Activated CD4-positive, alpha-beta T cell treated with anti-CD3 and anti-CD28 coated beads for 24 hours (primary cell): ENCODE results near the gene ANKRD53.

ENCODE experiments used
- DNase-seq, 2 donors: peaks; one replicate each; pipeline ENCODE4 v3.0.0-alpha.2; 2020; ENCODE audit warnings: low read depth in 2 of 2

The ANKRD53 gene

GRCh38 chr2:70965506-70965905, 12.9 kb upstream of the ANKRD53 start:
- DNase-seq: no peak

- no peak for DNase-seq
Measured at GRCh38 chr2:70966681-70967080, 11.7 kb upstream of the ANKRD53 start.

GRCh38 chr2:70967189-70967588, 11.2 kb upstream of the ANKRD53 start:
- no peak for DNase-seq

- DNase-seq: no peak
Measured at GRCh38 chr2:70974592-70974991, 3.8 kb upstream of the ANKRD53 start.

- DNase-seq: no peak
Measured at GRCh38 chr2:70975237-70975636, 3.2 kb upstream of the ANKRD53 start.

- DNase-seq: no peak
Measured at GRCh38 chr2:70977605-70978205, 725 bp upstream of the ANKRD53 start.

GRCh38 chr2:70979180-70979488, 704 bp downstream of the ANKRD53 start:
- DNase-seq: no peak

GRCh38 chr2:70979626-70980025, 1.2 kb downstream of the ANKRD53 start:
- no peak for DNase-seq

- DNase-seq: no peak
Measured at GRCh38 chr2:70981421-70981820, 3.0 kb downstream of the ANKRD53 start.

GRCh38 chr2:70981866-70982810, 3.7 kb downstream of the ANKRD53 start:
- DNase-seq: no peak

- DNase-seq: no peak
Measured at GRCh38 chr2:70982971-70983370, 4.5 kb downstream of the ANKRD53 start.

GRCh38 chr2:70983506-70984227, 5.2 kb downstream of the ANKRD53 start:
- no peak for DNase-seq

GRCh38 chr2:70984228-70984575, 5.8 kb downstream of the ANKRD53 start:
- DNase-seq: no peak

GRCh38 chr2:70984576-70985282, 6.3 kb downstream of the ANKRD53 start:
- peak; percentile 76 to 77 for DNase-seq

GRCh38 chr2:70985283-70985688, 6.9 kb downstream of the ANKRD53 start:
- DNase-seq: no peak

GRCh38 chr2:70985956-70986355, 7.5 kb downstream of the ANKRD53 start:
- DNase-seq: no peak

GRCh38 chr2:70986499-70987189, 8.2 kb downstream of the ANKRD53 start:
- DNase-seq: no peak

GRCh38 chr2:70987386-70987785, 9.0 kb downstream of the ANKRD53 start:
- no peak for DNase-seq

GRCh38 chr2:70988151-70988550, 9.7 kb downstream of the ANKRD53 start:
- DNase-seq: no peak

- no peak for DNase-seq
Measured at GRCh38 chr2:70988726-70989648, 10.6 kb downstream of the ANKRD53 start.
